Measurements from ENCODE around the gene CDK5RAP2. TPM values are rescaled to one million over a fixed set of nuclear protein-coding genes. Genes with fewer than 3 reads are reported as not detected.

The CDK5RAP2 gene
- total RNA-seq, 1 donor from 2014 or later = 80.0 TPM

DNA sequence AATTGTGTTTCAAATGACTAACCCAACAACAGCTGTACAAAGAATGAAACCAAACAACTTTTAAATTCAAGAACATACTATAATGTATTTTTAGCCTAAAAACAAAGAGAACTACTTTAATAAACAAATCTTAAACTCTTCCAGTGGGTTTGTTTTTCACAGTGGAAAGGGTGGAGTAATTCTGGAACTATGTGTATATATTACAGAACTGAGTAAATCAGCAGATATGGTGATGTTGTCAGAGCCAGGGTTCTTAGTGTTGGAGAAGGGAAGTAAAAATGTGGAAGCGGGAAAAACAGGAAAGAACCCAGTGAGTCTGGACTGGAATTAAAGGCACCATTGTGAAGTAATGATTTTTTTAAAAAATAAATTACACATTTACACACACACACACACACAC lies 144.9 kb downstream of the CDK5RAP2 start:
- Mint-ChIP-seq H3K36me3 (ENCODE audit: low read depth) (peaks cover 59% of the 10 kb centered on the region), H3K27ac (no peak overlapping the region), H3K4me1 (peaks cover 10% of the 10 kb centered on the region), H3K9me3 (no peaks in the 10 kb centered on the region), H3K27me3 (no peaks in the 10 kb centered on the region), H3K4me3 (no peak overlapping the region)
- TF ChIP-seq, protein P1, sequence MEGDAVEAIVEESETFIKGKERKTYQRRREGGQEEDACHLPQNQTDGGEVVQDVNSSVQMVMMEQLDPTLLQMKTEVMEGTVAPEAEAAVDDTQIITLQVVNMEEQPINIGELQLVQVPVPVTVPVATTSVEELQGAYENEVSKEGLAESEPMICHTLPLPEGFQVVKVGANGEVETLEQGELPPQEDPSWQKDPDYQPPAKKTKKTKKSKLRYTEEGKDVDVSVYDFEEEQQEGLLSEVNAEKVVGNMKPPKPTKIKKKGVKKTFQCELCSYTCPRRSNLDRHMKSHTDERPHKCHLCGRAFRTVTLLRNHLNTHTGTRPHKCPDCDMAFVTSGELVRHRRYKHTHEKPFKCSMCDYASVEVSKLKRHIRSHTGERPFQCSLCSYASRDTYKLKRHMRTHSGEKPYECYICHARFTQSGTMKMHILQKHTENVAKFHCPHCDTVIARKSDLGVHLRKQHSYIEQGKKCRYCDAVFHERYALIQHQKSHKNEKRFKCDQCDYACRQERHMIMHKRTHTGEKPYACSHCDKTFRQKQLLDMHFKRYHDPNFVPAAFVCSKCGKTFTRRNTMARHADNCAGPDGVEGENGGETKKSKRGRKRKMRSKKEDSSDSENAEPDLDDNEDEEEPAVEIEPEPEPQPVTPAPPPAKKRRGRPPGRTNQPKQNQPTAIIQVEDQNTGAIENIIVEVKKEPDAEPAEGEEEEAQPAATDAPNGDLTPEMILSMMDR (IDR thresholded peaks at IDR 0.05) = no peak
- intact Hi-C loops (cut with micrococcal nuclease) = no loop called here
- DNase-seq (no peak), ATAC-seq (ENCODE audit: low read depth) (no peak)
- ChIA-PET CTCF (no interaction called here), POLR2A (no interaction called here)

DNA sequence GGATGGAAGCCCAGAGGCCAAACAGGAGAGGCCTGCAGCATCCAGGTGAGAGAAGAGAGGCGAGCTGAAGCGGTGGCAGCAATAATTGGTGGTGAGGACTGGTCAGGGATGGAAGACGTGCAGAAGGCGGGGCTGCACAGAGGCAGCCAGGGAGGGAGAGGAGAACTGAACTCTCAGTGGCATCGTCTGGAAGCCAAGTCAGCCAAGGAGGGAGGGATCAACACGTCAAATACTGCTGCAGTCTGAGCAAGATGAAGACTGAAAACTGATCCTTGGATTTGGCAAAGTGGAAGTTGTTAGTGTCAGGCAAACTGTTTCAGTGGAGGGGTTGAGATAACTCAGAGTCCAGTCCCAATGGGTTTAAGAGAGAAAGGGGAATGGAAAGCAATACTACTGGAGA lies 145.4 kb downstream of the CDK5RAP2 start:
- POLR2A ChIA-PET = no interaction called here
- H3K4me3 Mint-ChIP-seq = no peak overlapping the region
- DNase-seq (no peak), ATAC-seq (ENCODE audit: low read depth) (no peak)
- peaks cover 56% of the 10 kb centered on the region for H3K36me3 Mint-ChIP-seq (ENCODE audit: low read depth)
- no peaks in the 10 kb centered on the region for H3K27me3 Mint-ChIP-seq
- no peaks in the 10 kb centered on the region for H3K9me3 Mint-ChIP-seq
- intact Hi-C loops (cut with micrococcal nuclease) = no loop called here
- no peak overlapping the region for H3K27ac Mint-ChIP-seq
- TF ChIP-seq, protein P1 (IDR thresholded peaks at IDR 0.05) = no peak
- CTCF ChIA-PET = no interaction called here
- peaks cover 12% of the 10 kb centered on the region for H3K4me1 Mint-ChIP-seq

DNA sequence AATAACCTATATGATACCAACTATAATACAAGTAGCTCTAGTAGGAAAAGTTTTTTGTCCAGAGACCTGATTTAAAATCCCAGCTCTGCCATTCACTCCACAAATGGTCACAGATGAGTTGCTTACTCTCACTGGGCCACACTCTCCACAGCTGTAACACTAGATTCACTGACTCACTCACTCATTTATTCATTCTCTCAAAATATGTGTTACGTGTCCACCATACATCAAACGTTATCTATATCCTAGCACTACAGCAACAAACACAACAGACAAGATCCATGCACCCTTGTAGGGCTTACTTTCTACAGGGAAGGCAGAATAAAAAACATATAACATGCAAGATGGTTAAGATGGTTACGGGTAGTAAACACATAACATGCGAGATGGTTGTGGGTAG lies 146.3 kb downstream of the CDK5RAP2 start:
- ATAC-seq (ENCODE audit: low read depth) (no peak), DNase-seq (no peak)
- Mint-ChIP-seq H3K9me3 (no peaks in the 10 kb centered on the region), H3K27me3 (no peaks in the 10 kb centered on the region), H3K4me3 (no peak overlapping the region), H3K27ac (no peak overlapping the region), H3K36me3 (ENCODE audit: low read depth) (peaks cover 49% of the 10 kb centered on the region), H3K4me1 (peaks cover 13% of the 10 kb centered on the region)
- CTCF ChIA-PET = no interaction called here
- TF ChIP-seq, protein P1 (IDR thresholded peaks at IDR 0.05) = no peak
- intact Hi-C loops (cut with micrococcal nuclease) = no loop called here
- POLR2A ChIA-PET = no interaction called here

DNA sequence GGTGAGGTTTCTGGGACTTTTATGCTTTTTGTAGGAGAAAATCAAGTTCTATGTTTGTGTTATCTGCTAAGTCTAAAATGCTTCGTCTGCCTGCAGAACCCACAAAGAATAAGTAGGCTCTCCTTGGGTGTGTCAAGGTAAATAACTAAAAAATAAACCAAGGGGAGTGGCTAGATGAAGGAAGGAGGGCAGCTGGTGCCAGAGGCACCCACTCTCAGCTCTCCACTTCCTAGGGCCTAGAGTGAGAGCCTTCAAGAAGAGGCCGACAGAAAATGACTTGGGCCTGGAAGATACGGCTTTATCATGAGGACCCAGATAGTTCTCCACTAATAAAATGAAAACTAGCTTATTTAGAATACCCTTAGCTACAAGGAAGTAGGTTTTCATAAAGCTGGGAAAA lies 147.4 kb downstream of the CDK5RAP2 start:
- peaks cover 13% of the 10 kb centered on the region for H3K4me1 Mint-ChIP-seq
- no peak overlapping the region for H3K27ac Mint-ChIP-seq
- CTCF ChIA-PET = no interaction called here
- H3K9me3 Mint-ChIP-seq = no peaks in the 10 kb centered on the region
- H3K4me3 Mint-ChIP-seq = no peak overlapping the region
- TF ChIP-seq, protein P1 (IDR thresholded peaks at IDR 0.05) = no peak
- no peaks in the 10 kb centered on the region for H3K27me3 Mint-ChIP-seq
- H3K36me3 Mint-ChIP-seq (ENCODE audit: low read depth) = peaks cover 42% of the 10 kb centered on the region
- ATAC-seq (ENCODE audit: low read depth) (no peak), DNase-seq (no peak)
- POLR2A ChIA-PET = no interaction called here
- intact Hi-C loops (cut with micrococcal nuclease) = no loop called here

DNA sequence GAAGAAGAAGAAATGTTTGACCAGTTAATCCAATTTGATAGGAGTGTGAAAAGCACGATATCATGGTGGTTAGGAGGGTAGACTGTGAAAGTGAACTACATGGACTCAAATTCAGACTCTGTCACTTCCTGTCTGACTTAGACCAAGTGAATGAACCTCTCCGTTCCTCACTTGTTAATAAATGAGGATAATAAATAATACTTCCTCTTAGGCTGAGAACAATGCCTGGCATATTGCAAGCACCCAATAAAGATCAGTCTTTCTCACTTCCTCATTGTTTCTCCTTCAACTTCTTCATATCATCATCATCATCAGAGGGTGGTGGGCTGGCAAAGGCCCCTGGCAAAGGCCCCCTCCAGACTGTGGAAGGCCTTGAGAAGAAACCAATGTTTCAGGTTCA lies 148.7 kb downstream of the CDK5RAP2 start:
- no peak for ATAC-seq (ENCODE audit: low read depth)
- Mint-ChIP-seq H3K9me3 (no peaks in the 10 kb centered on the region), H3K4me3 (no peak overlapping the region), H3K4me1 (peaks cover 13% of the 10 kb centered on the region), H3K27me3 (no peaks in the 10 kb centered on the region), H3K36me3 (ENCODE audit: low read depth) (peaks cover 44% of the 10 kb centered on the region), H3K27ac (peak overlapping the region; percentile 71)
- intact Hi-C loops (cut with micrococcal nuclease) = no loop called here
- TF ChIP-seq, protein P1 (IDR thresholded peaks at IDR 0.05) = no peak
- ChIA-PET POLR2A (no interaction called here), CTCF (no interaction called here)
- DNase-seq = no peak
